ENCODE data around the gene NALCN. TPM values are rescaled to one million over a fixed set of nuclear protein-coding genes. Genes with fewer than 3 reads are reported as not detected.

NALCN gene
- total RNA-seq, 1 donor from 2014 or later, result 0.35 TPM

- no peaks in the 10 kb centered on the region for H3K9me3 Mint-ChIP-seq
- DNase-seq (ENCODE audit: low read depth, low spot score), result no peak
- no peak overlapping the region for H3K4me3 Mint-ChIP-seq
- H3K27ac Mint-ChIP-seq (ENCODE audit: unreplicated experiment), result no peak overlapping the region
- peaks cover 6% of the 10 kb centered on the region for H3K4me1 Mint-ChIP-seq
- peaks cover 32% of the 10 kb centered on the region for H3K27me3 Mint-ChIP-seq (ENCODE audit: low read depth)
- TF ChIP-seq, protein P1, sequence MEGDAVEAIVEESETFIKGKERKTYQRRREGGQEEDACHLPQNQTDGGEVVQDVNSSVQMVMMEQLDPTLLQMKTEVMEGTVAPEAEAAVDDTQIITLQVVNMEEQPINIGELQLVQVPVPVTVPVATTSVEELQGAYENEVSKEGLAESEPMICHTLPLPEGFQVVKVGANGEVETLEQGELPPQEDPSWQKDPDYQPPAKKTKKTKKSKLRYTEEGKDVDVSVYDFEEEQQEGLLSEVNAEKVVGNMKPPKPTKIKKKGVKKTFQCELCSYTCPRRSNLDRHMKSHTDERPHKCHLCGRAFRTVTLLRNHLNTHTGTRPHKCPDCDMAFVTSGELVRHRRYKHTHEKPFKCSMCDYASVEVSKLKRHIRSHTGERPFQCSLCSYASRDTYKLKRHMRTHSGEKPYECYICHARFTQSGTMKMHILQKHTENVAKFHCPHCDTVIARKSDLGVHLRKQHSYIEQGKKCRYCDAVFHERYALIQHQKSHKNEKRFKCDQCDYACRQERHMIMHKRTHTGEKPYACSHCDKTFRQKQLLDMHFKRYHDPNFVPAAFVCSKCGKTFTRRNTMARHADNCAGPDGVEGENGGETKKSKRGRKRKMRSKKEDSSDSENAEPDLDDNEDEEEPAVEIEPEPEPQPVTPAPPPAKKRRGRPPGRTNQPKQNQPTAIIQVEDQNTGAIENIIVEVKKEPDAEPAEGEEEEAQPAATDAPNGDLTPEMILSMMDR (conservative IDR thresholded peaks at IDR 0.05), result no peak
- H3K36me3 Mint-ChIP-seq (ENCODE audit: low read depth), result no peaks in the 10 kb centered on the region
Measured at GRCh38 chr13:101412076-101412475, 4.2 kb downstream of the NALCN start.

DNA sequence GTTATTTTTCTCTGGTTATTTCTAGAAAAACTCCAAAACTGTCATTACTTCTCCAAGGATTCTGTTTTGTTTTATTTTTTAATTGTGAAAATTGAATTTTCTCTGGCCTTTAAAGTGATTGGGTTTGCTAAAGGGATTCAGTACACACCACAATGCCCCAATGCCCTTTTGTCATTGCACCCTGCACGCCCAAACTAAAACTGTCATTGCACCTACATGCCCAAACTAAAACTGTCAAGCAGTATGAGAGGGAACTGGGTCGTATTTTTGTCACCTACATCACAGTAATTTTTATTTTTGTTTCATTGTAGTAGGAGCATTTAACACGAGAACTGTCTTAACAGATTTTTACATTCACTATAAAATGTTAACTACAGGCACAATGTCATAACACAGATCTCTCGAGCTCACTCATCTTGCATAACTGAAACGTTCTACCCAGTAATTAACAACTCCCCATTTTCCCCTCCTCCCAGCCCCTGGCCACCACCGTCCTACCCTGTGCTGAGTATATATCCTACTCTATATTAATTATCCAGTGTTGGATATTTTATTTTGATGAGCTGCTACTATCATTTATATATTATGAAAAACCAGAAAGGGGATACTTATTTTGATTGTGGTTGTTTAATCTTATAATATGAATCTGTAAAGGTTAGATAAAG is 7.2 kb downstream of the NALCN start:
- no peak overlapping the region for H3K4me3 Mint-ChIP-seq
- TF ChIP-seq, protein P1 (conservative IDR thresholded peaks at IDR 0.05), result no peak
- peaks cover 11% of the 10 kb centered on the region for H3K27me3 Mint-ChIP-seq (ENCODE audit: low read depth)
- no peak overlapping the region for H3K27ac Mint-ChIP-seq (ENCODE audit: unreplicated experiment)
- H3K4me1 Mint-ChIP-seq, result no peaks in the 10 kb centered on the region
- H3K9me3 Mint-ChIP-seq, result no peaks in the 10 kb centered on the region
- DNase-seq (ENCODE audit: low read depth, low spot score), result no peak
- H3K36me3 Mint-ChIP-seq (ENCODE audit: low read depth), result no peaks in the 10 kb centered on the region

DNA sequence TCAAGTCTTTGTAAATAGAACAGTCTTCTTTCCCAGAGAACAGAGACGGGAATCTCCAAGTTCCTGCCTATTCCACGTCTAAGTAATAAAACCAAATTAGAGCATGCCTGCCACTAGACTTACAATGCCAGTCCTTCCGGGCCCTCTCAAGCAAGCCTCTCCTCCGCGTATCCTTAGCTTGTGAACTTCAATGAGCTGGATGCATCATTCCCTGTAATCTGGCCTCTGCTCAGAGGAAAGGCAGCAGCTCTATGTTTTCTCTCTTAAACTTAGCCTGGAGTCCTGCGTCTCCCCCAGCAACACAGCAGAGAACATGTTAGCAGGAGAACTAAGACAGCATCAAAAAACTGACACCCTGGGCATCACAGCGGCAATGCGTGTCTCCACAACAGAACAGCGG is 8.2 kb downstream of the NALCN start:
- H3K4me1 Mint-ChIP-seq, result no peaks in the 10 kb centered on the region
- no peak overlapping the region for H3K4me3 Mint-ChIP-seq
- no peaks in the 10 kb centered on the region for H3K36me3 Mint-ChIP-seq (ENCODE audit: low read depth)
- H3K27ac Mint-ChIP-seq (ENCODE audit: unreplicated experiment), result no peak overlapping the region
- TF ChIP-seq, protein P1 (conservative IDR thresholded peaks at IDR 0.05), result no peak
- no peak for DNase-seq (ENCODE audit: low read depth, low spot score)
- peaks cover 5% of the 10 kb centered on the region for H3K27me3 Mint-ChIP-seq (ENCODE audit: low read depth)
- no peaks in the 10 kb centered on the region for H3K9me3 Mint-ChIP-seq

DNA sequence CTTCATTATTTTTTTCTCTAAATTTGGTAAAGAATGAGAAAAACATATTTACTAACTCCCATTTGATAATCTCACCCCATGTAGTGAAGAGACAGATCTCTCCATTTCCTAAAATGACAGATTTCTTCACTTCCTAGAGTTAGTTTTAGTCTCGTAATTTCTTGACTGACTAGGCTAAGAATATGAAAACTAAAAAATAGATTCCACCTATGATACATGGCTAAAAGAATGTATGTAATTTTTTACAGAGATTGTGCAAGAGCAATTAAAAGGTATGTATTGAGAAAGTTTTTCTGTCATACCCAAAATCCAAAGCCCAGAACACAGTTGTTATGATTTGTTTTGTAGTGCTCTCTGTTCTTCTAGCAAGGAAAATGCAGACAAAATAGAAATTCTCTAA is 9.5 kb downstream of the NALCN start:
- no peak overlapping the region for H3K4me3 Mint-ChIP-seq

GRCh38 chr13:101401196-101401595 is 15.1 kb downstream of the NALCN start:
- no peaks in the 10 kb centered on the region for H3K9me3 Mint-ChIP-seq
- H3K4me3 Mint-ChIP-seq, result no peak overlapping the region
- no peak overlapping the region for H3K27ac Mint-ChIP-seq (ENCODE audit: unreplicated experiment)
- no peaks in the 10 kb centered on the region for H3K36me3 Mint-ChIP-seq (ENCODE audit: low read depth)
- H3K4me1 Mint-ChIP-seq, result no peaks in the 10 kb centered on the region
- TF ChIP-seq, protein P1 (conservative IDR thresholded peaks at IDR 0.05), result no peak
- DNase-seq (ENCODE audit: low read depth, low spot score), result no peak
- H3K27me3 Mint-ChIP-seq (ENCODE audit: low read depth), result no peaks in the 10 kb centered on the region

More for the DNA sequence above, 9.5 kb downstream of the NALCN start:
- Mint-ChIP-seq H3K9me3 (no peaks in the 10 kb centered on the region), H3K4me1 (no peaks in the 10 kb centered on the region), H3K36me3 (ENCODE audit: low read depth) (no peaks in the 10 kb centered on the region), H3K27me3 (ENCODE audit: low read depth) (peaks cover 5% of the 10 kb centered on the region), H3K27ac (ENCODE audit: unreplicated experiment) (no peak overlapping the region)
- TF ChIP-seq, protein P1 (conservative IDR thresholded peaks at IDR 0.05), result no peak
- no peak for DNase-seq (ENCODE audit: low read depth, low spot score)

All from neural crest cell (in vitro differentiated cells).